KG1 (cell line): ENCODE data around the gene MUTYH.

Source experiments
- DNase-seq: peaks from one replicate; lab custom pipeline; 2025; lab: John Stamatoyannopoulos, UW

MUTYH gene

DNA sequence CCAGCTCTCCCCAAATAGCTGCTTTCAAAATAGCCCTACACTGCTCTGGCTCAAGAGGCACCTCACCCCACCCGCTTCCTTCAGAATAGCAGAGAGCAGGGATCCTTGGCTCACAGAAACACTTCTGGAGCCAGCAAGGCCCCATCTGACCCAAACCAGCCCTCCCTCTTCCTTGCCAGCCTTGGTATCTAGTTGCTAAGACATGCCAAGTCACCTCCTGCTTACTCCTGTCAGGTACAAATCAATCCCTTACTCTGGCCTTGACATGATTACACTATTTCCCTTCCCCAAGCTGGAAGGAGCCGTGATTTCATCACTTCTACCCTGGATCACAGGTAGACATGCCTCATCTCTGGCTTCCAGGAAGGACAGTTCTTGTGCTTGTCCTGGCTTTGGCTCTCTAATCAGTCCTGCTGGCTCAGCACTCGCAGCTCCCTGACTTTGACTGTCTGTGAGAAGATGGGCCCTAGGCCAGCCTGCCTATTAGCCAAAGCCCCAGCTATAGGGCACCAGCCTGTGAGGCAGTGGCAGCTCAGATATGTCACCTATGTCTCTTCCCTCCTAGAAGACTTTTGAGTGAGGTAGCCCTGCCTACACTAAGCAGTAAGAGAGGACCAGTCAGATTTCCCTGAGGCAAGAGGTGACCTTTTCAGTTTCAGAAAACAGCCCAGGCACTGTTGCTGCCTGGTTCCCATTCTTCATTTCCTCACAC lies 8.9 kb upstream of the MUTYH start:
- DNase-seq, result no peak

DNA sequence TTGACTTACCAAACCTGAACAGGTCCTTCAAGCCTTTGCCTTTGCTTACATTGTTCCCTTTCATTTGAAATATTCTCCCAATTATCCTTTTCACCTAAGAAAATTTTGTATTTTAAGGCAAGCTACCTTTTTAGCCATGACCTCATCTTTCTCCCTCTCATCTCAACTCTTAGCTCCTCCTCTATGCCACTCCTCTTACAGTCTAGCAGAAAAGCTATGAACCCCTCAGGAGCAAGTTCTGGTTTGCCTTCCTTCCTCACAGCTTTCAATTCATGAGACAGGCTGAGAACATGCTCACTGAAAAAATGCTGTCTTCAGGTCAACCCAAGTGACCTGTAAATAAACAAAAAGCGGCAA lies 8.3 kb upstream of the MUTYH start:
- DNase-seq, result no peak

DNA sequence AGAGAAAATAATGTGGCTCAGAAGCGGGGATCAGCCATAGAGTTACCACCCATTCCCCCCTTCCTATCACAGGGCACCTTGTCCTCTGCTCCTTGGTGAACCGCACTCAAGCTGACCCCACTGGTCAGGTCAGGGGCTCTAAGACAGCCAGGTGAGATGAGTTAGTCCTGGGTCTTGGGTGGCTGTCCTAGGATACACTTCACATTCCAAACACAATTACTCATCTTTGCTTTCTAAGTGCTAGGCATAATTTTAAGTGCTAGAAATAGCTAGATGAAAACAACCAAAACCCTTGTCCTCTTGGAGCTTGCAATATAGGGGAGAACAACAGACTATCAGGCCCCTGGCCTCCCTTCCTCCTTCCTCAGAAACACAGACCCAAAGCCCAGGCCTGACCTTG lies 7.8 kb upstream of the MUTYH start:
- no peak for DNase-seq

DNA sequence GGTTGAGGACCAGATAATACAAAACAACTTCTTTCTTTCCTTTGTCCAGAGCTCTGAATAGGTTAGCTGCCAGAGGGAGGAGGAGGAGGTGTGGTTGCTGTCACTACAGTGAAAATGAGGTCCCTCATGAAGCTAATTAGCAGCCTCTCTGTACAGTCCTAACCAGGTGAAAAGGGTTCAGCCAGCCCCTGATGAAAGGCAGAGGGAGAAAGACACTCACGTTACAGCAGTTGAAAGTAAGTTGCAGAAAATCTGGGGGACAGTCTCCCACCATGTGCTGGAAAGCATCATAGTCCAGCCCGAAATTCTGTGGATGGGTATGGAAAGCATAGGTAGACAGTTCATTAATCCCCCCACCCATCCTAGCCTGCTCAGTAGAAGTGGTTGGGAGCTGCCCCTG lies 6.2 kb upstream of the MUTYH start:
- DNase-seq, result no peak

DNA sequence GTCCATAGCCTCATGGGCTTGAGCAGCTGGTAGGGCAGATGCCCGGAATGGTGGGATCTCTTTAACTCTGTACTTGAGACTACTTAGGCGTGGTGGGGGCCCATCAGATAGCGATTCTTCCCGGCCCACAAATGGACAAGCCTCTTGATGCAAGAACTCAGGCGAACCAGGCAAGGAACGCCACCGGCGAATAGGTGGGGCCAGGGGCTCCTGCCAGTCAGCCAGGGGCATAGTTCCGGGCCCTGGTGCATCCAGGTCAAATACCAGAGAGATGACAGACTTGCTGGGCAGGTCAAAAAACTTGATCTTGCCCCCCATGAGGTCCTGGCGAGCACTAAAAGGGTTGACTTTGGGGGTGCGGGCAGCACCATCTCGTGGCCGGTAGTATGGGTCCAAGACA lies 4.8 kb upstream of the MUTYH start:
- no peak for DNase-seq

DNA sequence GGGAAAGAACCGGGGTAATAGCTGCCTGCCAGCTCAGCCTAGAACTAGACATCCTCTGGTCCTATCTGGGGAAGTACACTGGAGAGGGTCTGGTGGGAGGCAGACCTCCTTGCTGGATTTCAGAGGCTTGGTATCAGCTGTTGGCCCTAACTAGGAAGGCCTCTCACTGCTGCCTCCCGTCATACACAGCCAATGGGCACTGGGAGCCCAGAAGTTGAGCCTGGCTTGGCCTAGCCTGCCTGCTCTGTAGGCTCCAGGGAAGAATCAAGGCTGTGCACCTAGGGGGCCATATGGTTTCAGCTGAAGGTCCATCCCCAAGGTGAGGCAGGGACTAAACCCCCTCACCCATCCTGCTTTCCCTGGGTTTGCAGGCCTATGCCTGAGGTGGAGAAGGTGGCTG lies 4.3 kb upstream of the MUTYH start:
- DNase-seq, result no peak

DNA sequence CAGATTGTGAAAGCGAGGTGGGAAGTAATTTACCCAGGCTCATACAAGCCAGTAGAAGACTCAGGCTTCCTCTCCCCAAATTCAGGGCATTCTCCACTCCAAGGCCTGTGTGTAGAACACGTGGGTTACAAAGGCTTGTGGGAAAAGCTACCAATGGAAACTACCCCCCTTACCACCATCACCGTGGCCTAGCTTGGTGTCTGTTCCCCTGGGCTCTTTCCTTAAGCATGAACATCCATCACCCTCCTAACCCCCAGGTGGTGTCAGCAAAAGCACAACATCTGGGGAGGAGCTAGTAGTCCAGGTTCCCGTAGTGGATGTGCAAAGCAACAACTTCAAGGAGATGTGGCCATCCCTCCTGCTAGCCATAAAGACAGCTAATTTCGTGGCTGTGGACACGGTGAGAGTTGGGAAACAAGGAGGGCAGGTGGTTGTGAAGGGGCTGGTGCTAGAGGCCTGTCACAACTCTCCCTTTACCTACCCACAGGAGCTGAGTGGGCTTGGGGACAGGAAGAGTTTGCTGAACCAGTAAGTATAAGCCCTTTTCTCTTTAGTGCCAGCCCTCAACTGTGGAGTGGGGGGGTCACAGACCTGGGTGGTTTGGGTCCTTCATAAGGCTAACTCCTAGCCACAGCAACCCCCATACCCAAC lies 701 bp upstream of the MUTYH start:
- no peak for DNase-seq

DNA sequence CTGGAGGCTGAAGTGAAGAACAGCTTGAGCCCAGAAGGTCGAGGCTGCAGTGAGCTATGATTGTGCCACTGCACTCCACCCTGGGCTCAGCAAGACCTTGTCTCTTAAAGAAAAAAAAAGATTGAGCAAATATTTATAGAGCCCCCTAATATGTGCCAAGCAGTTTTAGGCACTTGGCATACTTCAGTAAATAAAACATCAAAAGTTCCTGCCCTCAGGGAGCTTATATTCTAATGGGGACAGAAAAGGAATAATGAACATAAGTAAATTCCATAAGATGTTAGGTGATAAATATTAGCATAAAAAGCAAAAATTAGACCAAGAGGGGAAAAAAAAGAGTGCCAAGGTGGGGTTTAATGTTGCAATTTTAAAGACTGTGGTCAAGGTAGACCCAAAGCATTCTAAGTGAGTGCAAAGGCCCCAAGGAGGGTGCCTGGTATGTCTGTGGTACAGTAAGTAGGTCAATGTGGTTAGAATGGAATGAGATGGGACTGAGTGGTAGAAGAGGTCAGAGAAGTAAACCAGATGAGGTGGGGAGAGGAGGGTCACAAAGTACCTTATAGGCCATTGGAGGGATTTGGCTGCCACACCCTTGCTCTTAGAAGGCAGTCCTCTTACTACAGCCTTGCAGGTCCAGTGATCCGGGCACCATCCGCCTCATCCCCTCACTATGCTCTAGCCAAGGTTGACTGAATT lies 2.5 kb downstream of the MUTYH start:
- DNase-seq, result no peak

DNA sequence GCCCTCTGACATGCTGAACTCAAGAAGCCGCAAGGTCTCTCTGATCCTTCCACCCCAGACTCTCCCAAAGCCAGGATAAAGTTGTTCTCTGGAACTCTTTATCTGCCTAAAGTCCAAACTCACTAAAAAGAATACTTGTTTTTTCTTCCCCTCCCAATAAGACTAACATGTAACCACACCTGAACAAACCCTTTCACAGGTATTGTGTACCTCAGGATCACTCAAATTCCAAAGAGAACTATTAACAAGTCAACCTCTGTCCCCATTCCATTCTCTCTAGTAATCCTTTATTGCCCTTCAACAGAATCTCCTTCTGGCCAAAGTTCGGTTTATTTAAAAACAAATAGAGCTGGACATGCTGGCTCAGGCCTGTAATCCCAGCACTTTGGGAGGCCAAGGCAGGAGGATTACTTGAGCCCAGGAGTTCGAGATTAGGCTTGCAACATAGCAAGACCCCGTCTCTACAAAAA lies 4.3 kb downstream of the MUTYH start:
- no peak for DNase-seq

DNA sequence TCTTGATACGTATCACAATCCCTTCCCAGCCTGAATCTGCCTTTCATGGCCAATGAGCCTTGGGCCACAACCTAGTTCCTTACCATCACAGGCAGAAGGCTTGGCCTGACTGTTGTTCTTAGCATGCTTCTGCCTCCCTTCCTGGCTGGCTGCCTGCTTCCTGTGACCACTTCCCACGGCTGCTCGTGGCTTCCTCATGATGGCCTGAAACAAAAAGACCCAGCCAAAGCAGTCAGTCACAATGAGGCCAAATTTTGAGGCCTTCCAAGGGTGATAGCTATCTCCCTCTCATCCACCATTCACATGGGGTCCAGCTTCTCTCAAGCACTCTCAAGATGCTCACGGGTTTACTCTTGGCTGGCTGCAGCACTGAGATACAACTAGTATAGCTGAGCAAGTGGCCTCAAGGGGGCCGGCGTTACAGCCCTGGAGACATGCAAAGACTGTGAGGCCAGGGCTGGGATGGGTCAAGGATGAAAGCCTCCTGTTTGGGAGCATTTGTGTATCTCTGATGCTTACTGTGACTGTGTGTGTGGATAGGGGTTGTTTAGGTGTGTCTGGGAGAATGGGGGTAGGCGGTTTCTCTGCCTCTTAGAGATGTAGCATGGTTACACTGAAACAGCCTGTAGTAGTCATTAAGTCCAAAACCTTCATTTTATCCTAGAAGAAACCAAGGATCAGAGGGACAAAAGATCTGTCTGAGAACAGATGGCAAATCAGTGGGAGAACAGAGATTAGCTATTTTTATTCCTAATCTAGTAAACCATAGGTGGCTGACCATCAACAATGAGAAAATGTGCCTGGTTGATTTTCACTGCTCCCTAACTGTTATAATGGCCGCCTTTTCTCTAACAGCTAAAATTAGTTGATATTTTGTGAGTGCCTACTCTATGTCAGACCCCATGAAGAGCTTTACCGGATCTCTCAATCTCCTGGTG lies 5.7 kb downstream of the MUTYH start:
- peak; percentile 46 for DNase-seq

DNA sequence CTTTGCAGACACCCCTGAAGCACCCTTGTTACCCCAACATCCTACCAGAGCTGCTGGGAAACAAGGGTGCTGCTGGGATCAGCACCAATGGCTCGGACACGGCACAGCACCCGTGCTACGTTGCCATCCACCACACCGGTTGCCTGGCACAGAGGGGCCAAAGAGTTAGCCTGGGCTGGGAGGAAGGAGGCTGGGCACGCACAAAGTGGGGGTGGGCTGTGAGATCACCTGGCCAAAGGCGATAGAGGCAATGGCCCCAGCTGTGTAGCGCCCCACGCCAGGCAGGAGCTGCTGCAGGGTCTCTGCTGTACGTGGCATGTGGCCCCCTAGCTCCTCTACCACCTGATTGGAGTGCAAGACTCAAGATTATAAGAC lies 7.9 kb downstream of the MUTYH start:
- DNase-seq, result no peak

DNA sequence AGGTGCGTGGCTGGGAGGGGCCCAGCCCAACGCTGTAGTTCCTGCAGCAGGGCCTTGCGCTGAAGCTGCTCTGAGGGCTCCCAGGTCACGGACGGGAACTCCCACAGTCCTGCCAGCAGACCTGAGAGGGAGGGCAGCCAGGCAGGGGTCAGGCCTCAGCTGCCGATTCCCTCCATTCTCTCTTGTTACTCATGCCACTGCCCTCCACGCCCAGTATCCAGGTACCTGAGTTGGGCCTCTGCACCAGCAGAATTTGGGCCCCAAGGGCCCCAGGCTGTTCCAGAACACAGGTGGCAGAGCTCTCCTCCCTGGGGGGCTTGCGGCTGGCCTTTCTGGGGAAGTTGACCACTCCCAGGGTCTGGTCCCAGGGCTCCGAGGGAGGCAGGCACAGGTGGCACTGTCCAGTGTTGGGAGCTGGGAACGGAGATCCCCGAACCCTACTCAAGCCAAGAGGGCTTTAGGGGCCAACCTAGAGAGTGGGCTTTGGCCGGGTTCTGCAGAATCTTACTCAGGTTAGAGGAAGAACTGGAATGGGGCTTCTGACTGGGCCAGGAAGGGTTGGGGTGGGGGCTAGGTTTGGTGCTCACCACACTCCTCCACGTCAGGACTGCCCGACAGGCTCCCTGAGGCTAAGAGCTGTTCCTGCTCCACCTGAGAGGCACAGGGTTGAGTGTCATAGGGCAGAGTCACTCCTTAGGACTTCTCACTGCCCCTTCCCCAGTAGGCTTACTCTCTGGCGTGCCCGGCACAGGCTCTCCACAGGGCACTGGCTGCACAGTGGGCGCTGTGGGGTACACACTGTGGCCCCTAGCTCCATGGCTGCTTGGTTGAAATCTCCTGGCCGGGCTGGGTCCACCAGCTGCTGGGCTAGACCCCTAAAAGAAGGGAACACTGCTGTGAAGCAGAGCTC lies 8.5 kb downstream of the MUTYH start:
- no peak for DNase-seq

DNA sequence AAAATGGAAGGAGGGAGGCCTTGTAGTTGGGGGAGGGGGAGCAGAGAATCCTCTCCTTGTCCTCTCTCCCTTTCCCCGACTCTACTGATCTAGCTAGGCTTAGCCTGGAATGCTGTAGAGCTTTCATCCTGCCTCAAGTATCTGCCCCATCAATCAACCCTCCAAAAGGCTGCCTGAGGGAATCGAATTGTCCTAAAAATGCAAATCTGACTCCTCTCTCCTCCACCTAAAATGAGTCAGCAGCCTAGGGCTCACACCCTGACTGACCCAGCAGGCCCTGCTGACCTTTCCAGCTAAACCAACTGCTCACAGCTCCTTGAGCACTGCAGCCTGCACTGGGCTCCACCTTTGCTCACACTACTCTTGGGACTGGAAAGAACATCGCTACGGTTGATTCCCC lies 10.8 kb downstream of the MUTYH start:
- DNase-seq, result no peak

DNA sequence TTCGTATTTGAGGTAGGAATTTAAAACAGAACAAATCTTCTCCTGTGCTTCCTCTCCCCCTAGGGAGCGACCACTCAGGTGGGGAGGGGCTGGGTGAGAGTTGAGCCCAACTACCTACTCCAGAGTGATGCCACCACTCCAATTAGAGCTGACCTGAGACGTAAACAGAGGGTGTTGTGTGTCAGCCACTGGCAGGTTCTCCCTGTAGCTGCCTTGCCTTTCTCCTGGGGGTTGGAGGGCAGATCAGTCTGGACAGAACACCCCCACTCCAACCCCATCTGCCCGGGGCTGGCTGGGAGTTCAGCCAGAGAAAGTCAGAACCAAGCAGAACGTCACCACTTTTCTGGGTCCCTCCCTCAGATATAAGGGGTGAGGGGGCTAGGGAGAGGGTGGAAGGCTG lies 11.6 kb downstream of the MUTYH start:
- DNase-seq, result no peak

DNA sequence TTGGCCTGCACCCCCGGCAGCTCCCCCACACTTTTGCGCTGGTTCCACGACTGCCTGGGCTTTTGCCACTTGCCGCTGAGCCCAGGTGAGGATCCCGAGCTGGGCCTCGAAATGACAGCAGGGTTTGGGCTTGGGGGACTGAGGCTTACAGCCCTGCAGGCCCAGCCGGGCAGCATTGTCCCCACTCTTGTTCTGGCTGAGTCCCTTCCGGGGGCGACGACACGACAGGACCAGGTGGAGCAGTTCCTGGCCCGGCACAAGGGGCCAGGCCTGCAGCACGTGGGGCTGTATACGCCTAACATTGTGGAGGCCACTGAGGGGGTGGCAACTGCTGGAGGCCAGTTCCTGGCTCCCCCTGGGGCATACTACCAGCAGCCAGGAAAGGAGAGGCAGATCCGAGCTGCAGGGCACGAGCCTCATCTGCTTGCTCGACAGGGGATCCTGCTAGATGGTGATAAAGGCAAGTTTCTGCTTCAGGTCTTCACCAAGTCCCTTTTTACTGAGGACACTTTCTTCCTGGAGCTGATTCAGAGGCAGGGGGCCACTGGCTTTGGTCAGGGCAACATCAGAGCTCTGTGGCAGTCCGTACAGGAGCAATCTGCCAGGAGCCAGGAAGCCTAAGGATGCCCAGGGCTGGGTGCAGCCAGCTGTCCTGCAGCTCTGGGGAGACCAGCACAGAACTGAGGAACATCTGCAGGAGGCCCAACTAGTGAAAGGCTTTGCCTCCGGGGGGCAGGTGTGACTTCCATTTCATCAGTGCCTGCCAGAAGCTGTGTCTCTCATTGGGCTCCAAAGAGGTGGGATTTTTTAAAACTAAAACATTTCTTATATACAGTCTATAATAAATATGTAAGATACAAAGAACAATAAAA lies 12.4 kb downstream of the MUTYH start:
- DNase-seq, result no peak

DNA sequence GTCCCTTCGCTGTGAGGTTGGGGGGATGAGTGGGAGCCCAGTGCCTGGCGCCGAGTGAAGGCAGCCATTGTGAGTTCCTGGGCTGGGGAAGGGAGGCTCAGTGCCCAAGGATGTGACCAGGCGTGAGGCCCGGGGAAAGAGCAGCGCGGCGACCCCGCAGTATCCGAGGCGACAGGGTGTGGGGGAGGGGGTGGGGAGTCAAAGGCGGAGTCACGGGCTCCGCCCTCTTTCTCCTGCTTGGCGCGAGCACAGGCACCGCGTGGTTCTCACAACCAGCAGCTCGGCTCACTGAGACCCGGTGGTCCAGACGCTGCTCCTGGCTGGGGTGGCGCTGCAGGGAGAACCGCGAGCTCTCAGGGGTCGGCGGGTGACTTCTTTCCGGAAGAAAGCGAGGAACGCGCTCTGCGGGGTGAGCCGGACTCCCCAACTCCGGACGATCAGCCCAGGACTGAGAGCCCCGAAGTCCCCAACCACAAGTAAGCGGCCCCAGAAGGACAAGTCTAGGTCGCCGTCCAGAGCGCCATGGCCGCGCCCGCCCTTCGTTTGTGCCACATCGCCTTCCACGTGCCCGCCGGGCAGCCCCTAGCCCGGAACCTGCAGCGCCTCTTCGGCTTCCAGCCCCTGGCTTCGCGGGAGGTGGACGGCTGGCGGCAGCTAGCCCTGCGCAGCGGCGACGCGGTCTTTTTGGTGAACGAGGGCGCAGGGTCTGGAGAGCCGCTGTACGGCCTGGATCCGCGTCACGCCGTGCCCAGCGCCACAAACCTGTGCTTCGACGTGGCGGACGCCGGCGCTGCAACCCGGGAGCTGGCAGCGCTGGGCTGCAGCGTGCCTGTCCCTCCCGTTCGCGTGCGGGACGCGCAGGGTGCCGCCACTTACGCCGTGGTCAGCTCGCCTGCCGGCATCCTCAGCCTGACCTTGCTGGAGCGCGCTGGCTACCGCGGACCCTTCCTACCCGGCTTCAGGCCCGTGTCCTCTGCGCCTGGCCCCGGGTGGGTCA lies 13.3 kb downstream of the MUTYH start, which contains the start of gene HPDL:
Gene HPDL, plus strand, starts transcription at position 269 of the 997 bp plus-strand sequence. Its CDS starts 254 bp downstream, at position 523.
- DNase-seq, result no peak

DNA sequence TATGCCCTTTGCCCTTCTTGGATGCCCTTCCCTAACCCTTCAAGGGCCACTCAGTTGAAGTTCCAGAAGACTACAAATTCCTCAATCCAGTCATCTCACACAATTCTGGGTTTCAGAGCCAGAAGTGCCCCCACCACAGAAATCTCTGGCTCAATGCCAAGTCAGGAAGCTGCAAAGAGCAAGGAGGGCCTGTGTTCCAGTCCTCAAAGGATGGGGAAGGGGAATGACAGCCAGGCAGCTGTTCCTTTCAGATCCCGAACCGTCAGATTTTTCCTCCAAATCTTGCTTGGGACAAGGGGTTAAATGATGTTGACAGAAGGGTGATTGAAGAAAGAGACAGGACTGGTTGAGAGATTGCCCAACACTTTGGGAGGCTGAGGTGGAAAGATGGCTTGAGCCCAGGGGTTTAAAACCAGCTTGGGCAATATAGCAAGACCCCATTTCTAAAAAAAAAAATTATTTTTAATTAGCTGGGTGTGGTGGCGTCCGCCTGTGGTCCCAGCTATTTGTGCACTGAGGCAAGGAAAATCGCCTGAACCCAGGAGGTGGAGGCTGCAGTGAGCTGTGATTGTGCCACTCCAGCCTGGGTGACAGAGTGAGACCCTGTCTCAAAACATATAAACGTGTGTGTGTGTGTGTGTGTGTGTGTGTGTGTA lies 14.3 kb downstream of the MUTYH start:
- no peak for DNase-seq

DNA sequence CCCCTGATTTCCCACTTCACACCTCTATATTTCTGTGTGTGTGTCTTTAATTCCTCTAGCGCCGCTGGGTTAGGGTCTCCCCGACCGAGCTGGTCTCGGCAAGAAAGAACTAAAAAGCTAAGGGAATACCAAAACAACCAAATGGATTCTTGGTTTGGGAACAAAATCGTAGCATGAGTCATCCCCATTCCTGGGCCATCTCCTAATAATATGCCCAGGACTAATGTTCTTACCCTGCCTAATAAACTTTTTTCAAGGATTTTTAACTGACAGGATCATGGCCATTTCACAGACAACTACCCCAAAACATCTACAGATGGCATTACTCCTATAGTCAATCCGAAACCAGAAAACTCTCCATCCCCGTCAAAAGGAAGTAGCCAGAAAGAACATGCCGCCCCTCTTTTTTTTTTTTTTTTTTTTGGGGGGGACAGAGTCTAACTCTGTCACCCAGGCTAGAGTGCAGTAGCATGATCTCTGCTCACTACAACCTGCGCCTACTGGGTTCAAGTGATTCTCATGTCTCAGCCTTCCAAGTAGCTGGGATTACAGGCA lies 17.7 kb downstream of the MUTYH start:
- no peak for DNase-seq
